ENCODE data around the gene TTYH3.

Gene TTYH3

DNA sequence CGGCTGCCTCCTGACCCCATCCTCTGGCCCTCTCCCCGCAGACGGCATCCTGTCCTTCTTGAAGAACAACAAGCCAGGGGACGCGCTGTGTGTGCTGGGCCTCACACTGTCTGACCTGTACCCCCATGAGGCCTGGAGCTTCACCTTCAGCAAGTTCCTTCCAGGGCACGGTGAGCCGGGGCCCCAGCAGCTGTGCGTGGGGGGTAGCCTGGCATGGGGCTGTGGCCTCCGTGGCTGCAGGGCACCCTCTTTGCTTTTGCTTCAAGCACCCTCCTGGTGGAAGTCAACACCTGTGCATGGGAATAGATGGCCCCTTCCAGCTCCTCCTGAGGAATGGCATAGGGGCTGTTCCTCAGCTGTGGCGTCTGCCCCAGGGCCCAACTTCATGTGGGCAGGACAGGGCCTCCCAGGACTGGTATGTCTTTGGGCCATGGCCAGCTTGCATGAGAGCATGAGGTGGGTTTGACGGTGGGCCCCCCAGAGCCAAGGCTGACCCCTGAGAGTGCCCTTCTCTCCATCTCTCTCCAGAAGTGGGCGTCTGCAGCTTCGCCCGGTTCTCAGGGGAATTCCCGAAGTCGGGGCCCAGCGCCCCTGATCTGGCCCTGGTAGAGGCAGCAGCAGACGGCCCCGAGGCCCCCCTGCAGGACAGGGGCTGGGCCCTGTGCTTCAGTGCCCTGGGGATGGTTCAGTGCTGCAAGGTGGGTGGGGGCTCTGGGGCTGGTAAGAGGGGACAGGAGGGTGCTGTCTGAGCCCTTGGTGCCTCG, 76.9 kb downstream of the TTYH3 start:
- DNase-seq (ENCODE audit: low spot score), result no peak

DNA sequence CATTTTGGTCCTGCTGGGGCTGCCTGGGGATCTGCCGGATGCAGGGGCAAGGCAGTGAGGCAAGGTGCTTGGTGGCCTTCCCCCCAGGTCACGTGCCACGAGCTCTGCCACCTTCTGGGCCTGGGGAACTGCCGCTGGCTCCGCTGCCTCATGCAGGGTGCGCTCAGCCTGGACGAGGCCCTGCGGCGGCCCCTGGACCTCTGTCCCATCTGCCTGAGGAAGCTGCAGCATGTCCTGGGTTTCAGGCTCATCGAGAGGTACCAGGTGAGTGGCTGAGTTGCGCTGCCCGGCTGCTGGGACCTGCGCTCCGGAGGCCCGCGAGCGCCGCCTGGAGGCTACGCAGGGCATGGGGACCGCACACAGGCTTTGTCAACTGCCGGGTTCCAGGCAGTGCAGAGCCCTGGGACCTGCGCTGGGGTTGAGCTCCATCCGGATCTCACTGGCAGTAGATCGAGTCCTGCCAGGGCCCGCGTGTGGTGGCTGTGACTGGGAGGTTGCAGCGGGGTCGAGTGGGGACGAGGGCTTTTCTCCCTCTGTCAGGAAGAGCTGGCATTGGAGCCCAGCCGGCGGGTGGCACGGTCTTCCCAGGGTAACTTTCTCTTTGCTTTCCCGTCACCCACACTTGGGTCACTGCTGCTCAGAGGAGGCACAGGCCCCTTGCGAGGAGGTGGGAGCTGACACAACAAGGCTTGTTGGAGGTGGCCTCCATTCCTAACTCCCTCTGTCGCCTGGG, 77.9 kb downstream of the TTYH3 start:
- DNase-seq (ENCODE audit: low spot score), result peak; percentile 85

DNA sequence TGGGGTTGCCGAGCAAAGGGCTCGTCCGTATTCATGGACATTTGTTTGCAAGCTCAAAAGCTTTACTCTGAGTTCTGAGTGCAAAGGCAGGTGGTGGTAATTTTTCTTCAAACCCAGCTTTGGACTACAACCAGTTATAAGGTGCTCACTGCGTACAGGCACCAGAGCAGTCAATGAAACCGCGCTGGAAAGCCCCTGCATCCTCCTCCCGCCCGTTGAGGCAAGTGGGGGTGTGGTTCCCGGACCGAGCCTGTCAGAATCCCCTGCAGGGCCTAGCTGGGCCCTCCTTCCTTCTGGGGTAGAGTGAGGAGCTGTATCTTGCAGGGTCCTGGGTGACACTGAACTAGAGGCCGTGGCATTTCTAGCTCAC, 78.5 kb downstream of the TTYH3 start:
- DNase-seq (ENCODE audit: low spot score), result no peak

DNA sequence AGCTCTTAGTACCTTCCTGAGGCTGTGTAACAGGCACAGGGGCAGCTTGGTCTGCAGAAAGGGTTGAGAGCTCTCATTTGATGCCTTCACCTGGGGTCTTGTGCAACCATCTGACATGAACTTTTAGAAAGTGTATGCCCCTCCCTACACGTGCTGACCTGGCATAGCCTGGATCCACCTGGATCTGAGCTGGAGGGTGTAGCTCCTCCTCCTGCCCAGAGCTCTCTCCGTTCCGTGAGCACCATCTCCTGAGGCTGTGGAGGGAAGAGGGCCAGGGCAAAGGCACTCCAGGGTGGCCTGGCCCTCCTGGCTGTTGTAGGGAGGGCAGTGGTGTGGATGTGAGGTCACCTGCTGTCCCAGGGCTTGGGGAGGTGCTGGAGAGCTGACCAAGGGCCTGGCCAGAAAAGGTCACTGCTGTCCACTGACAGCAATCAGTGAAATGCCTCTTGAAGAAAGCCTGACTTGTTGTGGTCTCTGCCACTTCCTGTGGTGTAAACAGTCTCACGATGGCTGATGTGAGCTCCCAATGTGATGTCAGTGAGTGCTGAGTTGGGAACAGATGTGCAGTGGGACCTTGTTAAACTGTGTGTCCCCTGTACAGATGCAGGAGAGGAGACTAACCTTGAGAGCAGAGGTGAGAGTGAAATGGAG, 79.2 kb downstream of the TTYH3 start:
- DNase-seq (ENCODE audit: low spot score), result no peak

DNA sequence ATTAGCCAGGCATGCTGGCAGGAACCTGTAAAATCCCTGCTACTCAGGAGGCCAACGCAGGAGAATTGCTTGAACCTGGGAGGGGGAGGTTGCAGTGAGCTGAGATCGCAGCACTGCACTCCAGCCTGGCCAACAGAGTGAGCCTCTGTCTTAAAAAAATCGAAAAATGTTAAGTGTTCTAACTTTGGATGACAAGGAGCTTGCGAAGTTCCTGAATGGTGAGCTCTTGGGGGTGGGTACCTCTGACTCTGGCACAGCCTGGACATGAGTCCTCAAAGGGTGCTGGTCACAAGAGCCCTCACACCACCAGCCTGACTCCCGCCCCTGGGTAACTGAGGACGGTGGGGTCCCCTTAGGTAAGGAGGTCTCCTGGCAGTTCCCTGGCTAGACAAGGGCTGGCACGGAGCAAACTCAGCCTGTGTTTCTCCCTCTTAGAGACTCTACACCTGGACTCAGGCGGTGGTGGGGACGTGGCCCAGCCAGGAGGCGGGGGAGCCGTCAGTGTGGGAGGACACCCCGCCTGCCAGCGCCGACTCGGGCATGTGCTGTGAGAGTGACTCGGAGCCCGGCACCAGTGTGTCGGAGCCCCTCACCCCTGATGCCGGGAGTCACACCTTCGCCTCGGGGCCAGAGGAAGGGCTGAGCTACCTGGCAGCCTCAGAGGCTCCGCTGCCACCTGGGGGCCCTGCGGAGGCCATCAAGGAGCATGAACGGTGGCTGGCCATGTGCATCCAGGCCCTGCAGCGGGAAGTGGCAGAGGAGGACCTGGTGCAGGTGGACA, 80.3 kb downstream of the TTYH3 start:
- DNase-seq (ENCODE audit: low spot score), result no peak

DNA sequence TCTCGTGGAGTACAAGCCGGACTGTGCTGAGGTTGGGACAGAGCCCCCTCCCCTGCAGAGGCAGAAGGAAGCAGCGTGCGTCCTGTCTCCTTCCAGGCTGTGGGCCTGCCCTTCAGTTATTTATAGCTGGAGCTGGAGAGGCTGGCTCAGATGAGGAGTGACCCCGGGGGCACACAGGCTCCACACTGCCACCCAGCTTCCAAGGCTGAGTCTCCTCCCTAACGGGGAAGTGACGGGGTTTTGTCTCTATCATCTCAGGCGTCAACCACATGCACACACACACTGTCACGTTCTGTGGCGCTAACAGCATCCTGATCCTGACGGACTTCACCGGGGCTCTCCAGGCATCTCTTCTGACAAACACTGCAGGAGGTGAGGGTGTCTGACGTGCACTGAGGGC, 81.6 kb downstream of the TTYH3 start:
- DNase-seq (ENCODE audit: low spot score), result no peak

DNA sequence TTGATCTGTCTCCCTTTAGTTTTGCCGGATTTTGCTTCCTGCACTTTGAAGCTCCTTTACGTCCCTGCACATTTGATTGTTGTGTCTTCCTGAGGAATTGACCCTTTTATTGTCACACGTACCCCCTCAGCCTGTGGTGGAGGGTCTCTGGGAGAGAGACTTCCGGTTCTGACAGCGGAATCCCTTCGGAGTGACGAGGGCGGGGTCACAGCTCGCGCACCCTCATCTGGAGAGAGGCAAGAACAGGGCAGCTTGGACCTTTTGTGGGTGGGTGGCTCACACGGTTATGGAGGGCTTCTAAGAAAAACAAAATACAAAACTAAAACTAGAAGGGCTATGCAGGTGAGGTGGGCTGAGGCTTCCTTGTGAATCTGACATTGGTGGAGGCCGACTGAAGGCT, 82.2 kb downstream of the TTYH3 start:
- DNase-seq (ENCODE audit: low spot score), result no peak
